Endothelial cell of umbilical vein (primary cell): Measurements from ENCODE around the gene LRCOL1.

Experiments
- CTCF ChIP-seq, 2 donors: IDR thresholded peaks; 1 replicate in 1 of 2; 2 replicates in 1 of 2; pipeline ENCODE4 v1.5.1; 2011; ENCODE audit warnings: low read length in 2 of 2, mild to moderate bottlenecking in 2 of 2, moderate library complexity in 2 of 2, control low read depth in 1 of 2, inconsistent platforms in 1 of 2, low read depth in 1 of 2; ENCODE audit not compliant: insufficient read depth in 1 of 2; ENCODE audit errors: extremely low read depth in 1 of 2
- EZH2 ChIP-seq: IDR thresholded peaks from 2 replicates; pipeline ENCODE4 v1.6.1; 2012; ENCODE audit warnings: borderline replicate concordance, low read depth, mild to moderate bottlenecking, moderate library complexity, low read length, inconsistent platforms; ENCODE audit not compliant: severe bottlenecking
- FOS ChIP-seq: IDR thresholded peaks from 2 replicates; pipeline ENCODE4 v1.6.1; 2011; ENCODE audit warnings: mild to moderate bottlenecking, low read length, moderate library complexity, borderline replicate concordance; ENCODE audit not compliant: insufficient read depth
- GATA2 ChIP-seq: IDR thresholded peaks from 2 replicates; pipeline ENCODE4 v1.7.0; 2011; ENCODE audit warnings: low read depth, mild to moderate bottlenecking, moderate library complexity, mixed read lengths, low read length; ENCODE audit not compliant: insufficient read length, insufficient read depth
- MAX ChIP-seq: IDR thresholded peaks from 2 replicates; pipeline ENCODE4 v1.6.1; 2011; ENCODE audit not compliant: insufficient read depth, insufficient read length
- MYC ChIP-seq: IDR thresholded peaks from one replicate; pipeline ENCODE4 v1.6.1; 2011; ENCODE audit warnings: mild to moderate bottlenecking, low read depth, low read length
- POLR2A ChIP-seq: IDR thresholded peaks from 2 replicates; pipeline ENCODE4 v1.6.1; 2012; ENCODE audit warnings: low read depth, mild to moderate bottlenecking, control low read depth, low read length
- POLR2AphosphoS5 ChIP-seq: IDR thresholded peaks from 2 replicates; pipeline ENCODE4 v1.6.1; 2012; ENCODE audit warnings: low read depth, mild to moderate bottlenecking, control low read depth, low read length, moderate library complexity; ENCODE audit not compliant: insufficient read depth

DNA sequence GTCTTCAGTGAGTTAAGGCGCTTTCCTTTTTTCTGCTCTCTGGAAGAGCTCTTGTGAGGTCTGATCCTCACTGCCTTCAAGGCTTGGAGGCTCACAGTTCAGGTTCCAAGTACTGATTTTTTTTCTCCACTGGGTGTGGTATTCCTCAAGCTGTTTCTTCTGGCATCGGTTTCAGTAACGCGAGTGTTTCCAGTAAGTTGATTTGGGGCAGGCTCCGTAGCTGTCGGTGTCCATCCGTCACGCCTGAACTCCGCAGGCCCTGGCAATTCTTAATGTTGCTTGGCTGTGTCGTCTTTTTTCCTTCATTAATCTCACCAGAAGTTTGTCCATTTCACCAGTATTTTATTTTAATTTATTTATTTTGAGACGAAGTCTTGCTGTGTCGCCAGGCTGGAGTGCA is 30.6 kb downstream of the LRCOL1 start:
- no peak for TF ChIP-seq CTCF (IDR thresholded peaks at IDR 0.05; ENCODE audit: extremely low read depth in 1 of 2, insufficient read depth in 1 of 2, low read depth in 1 of 2, low read length in 2 of 2)
- TF ChIP-seq MAX = no peak
- TF ChIP-seq POLR2A = no peak
- TF ChIP-seq EZH2 = no peak
- TF ChIP-seq POLR2AphosphoS5 = no peak
- no peak for TF ChIP-seq GATA2
- no peak for TF ChIP-seq MYC
- TF ChIP-seq FOS = no peak
